ES-I3 (cell line): ENCODE results near the gene SALL3.

Experiments used
- H3K36me3 ChIP-seq: 2 replicates; pipeline ENCODE4 v1.6.1; 2013; ENCODE audit warnings: mild to moderate bottlenecking, low read length, control low read depth, moderate library complexity; ENCODE audit not compliant: insufficient read depth
- H3K4me1 ChIP-seq: 2 replicates; pipeline ENCODE4 v1.6.1; 2013; ENCODE audit warnings: mild to moderate bottlenecking, control low read depth, low read length; ENCODE audit not compliant: insufficient read depth
- H3K9ac ChIP-seq: 2 replicates; pipeline ENCODE4 v1.6.1; 2013; ENCODE audit warnings: low read depth, mild to moderate bottlenecking, low read length, moderate library complexity
- H3K9me3 ChIP-seq: 2 replicates; pipeline ENCODE4 v1.6.1; 2013; ENCODE audit warnings: mild to moderate bottlenecking, low read length, moderate library complexity; ENCODE audit not compliant: control insufficient read depth, insufficient read depth

SALL3 gene

DNA sequence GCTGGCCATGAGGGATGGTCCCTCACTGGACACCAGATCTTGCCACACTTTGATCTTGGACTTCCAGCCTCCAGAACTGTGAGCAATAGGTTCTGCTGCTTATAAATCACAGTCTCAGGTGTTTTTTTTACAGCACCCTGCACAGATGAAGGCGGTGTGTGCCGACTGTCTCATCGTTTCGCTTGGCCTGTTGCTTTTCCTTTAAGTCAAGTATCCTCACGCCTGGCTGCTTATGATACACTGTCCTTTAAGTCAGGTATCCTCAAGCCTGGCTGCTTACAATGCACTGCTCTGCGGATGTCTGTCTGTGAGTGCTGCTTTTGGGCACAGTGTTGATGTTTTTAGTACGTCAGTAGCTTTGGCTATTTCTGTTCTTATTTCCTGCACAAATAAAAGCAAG, 40.3 kb downstream of the SALL3 start:
- H3K9ac ChIP-seq: no peak overlapping the region
- no peaks in the 10 kb centered on the region for H3K36me3 ChIP-seq
- H3K4me1 ChIP-seq: no peaks in the 10 kb centered on the region
- peaks cover 7% of the 10 kb centered on the region; the same call in 1 of the 2 replicates for H3K9me3 ChIP-seq

DNA sequence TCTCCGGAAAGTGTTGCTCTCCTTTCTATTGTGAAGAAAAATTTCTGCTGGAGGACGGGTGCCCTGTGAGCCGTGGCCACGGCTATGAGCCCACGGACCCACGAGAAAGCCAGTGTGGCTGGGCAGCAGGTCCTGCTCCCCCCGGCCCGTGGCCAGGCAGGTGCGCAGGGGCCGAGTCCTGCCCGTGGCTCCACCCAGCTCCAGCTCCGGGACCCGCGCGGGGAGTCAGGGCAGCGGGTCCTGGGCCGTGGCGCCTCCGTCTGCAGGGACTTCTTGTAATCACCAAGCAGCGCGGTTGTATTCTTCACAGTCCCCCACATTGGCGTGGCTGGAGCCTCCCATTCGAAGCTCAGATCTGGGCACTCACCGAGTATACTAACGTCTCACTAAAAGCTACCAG, 43.0 kb downstream of the SALL3 start:
- Histone ChIP-seq H3K9me3 (peaks cover 7% of the 10 kb centered on the region; the same call in 1 of the 2 replicates), H3K9ac (no peak overlapping the region), H3K4me1 (no peaks in the 10 kb centered on the region), H3K36me3 (no peaks in the 10 kb centered on the region)

DNA sequence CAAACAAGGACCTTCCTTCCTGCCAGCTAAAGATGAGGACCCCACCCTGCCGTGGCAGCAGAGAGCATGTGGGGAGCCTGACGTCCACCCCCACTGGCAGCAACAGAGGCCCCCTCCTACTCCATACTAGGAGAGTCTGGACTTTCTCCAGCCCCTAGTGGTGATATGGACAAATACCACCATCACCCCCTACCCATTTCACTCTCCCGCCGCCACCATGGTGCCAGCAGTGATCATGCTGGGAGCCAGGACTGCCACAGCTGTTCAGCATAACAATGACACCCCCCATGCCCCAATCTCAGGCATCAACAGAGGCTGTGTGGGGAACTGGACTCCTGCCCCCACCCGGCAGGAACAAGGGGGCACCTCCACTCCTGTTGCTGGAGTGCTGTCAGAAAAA, 46.9 kb downstream of the SALL3 start:
- peaks cover 7% of the 10 kb centered on the region; the same call in 1 of the 2 replicates for H3K9me3 ChIP-seq
- no peaks in the 10 kb centered on the region for H3K36me3 ChIP-seq
- no peak overlapping the region for H3K9ac ChIP-seq
- H3K4me1 ChIP-seq: no peaks in the 10 kb centered on the region

DNA sequence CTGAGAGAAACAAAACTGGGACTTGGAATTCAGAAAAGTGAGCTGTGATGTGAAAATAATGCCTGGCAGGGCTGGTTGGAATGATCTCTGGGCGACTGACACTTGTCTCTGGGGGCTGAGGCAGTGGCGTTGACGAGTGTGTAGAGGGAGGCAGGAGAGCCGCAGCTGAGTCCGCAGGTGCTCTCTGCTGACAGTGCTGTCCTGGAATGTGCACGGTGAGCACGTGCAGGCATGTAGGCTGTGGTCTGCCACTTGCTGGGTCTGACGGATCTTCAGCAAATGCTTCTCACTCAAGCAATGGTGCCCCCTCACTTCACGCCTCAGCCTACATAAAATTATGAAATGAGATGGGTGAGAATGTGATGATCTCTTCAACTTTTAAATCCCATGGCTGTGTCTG, 51.1 kb downstream of the SALL3 start:
- no peak overlapping the region for H3K9ac ChIP-seq
- no peaks in the 10 kb centered on the region for H3K4me1 ChIP-seq
- H3K36me3 ChIP-seq: no peaks in the 10 kb centered on the region
- H3K9me3 ChIP-seq: no peaks in the 10 kb centered on the region

DNA sequence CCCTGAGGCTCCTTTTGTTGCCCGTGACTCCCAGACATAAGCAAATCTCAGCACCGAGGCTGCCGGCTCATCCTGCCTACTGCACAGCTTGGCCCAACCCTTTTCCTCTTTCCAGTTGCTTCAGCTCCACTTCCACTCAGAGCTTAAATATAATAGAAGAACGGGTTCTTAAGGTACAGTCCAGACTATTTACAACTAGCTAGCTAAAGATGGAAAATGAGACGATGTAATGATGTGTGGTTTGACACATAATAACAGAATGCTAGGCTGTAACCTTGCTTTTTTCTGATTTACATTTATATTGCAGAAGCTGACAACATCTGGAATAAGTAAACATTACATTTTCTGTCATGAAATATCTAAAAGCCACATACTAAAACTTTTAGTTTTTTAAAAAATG, 62.7 kb downstream of the SALL3 start:
- H3K9ac ChIP-seq: no peak overlapping the region
- no peaks in the 10 kb centered on the region for H3K9me3 ChIP-seq
- no peaks in the 10 kb centered on the region for H3K36me3 ChIP-seq
- no peaks in the 10 kb centered on the region for H3K4me1 ChIP-seq

DNA sequence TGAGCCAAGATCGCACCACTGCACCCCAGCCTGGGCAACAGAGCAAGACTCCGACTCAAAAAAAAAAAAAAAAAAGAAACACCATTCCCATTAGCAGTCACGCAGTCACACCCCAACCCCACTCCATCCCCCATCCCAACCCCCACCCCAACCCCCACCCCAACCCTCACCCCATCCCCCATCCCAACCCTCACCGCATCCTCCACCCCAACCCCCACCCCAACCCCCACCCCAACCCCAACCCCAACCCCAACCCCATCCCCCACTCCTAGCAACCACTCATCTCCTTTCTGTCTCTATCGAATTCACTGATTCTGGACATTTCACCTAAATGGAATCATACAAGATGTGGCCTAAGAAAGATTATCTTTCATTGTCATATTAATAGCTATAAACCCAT, 63.7 kb downstream of the SALL3 start:
- Histone ChIP-seq H3K36me3 (no peaks in the 10 kb centered on the region), H3K4me1 (no peaks in the 10 kb centered on the region), H3K9ac (no peak overlapping the region), H3K9me3 (no peaks in the 10 kb centered on the region)

DNA sequence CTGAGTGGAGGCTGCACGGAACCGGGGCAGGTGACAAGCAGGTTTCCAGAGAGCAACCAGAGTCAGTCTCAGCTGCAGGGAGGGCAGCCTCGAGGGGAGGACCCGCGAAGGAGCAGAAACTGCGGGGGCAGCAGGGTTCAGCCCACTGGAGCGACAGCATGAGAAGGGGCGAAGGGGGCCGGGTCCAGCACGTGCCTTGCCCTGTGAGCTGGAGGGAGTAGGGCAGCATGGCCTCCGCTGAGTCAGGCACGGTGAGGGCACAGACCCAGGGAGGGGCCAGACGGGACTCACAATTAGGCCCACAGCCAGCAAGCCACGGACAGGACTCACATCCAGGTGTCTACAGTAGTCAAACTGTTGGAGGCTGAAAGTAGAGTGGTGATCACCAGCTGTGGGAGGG, 66.9 kb downstream of the SALL3 start:
- Histone ChIP-seq H3K4me1 (no peaks in the 10 kb centered on the region), H3K9ac (no peak overlapping the region), H3K36me3 (no peaks in the 10 kb centered on the region), H3K9me3 (no peaks in the 10 kb centered on the region)

DNA sequence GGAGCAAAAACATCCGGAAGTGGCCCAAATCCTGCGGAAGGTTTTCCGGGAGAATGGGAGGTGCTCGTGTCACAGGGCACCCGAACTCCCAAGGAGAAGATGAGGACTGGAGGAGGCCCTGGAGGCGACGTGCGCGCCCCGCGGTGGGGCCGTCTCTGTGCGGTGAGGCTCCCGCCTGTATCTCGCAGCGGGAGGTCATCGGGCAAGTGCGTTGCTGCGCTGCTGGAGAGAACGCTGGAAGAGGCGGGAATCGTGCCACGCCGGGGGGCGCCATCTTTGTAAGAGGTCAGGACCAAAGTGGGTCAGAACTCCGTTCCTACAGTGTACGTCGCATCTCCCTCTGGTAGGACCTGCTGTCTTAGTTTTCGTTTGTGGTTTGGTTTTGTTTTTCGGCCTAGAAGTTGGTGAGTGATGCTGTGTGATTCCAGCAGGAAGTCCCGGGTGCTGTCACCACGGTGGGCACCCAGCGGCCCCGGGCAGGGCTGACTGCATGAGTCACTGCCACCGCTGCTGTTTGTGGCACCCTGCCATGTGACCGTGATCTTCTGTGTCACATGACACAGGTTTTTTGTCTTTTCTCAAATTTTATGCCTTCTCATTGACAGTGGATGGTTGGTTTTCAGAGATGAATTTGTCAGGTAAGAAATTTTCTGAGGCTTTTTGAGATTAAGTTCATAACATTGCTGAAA, 68.1 kb downstream of the SALL3 start:
- Histone ChIP-seq H3K4me1 (no peaks in the 10 kb centered on the region), H3K36me3 (no peaks in the 10 kb centered on the region), H3K9ac (no peak overlapping the region), H3K9me3 (no peaks in the 10 kb centered on the region)

DNA sequence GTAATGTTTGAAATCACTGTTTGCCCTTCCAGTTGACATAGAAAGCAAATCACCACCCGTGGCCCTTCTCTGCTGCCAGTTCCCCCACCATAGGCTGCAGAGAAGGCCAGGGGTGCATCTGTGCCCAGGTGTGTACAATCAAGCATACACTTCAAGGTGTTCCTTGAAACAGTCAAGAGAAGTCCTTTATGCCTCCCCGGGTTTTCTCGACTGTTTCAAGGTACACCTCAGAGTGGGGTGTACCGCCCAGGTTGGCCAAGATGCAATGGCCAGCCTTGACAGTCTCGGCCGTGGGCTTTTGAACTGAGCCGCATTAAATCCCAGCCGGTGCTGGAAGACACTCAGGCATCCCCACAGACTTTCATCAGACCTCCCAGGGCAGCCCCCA, 68.6 kb downstream of the SALL3 start:
- Histone ChIP-seq H3K9me3 (no peaks in the 10 kb centered on the region), H3K4me1 (no peaks in the 10 kb centered on the region), H3K36me3 (no peaks in the 10 kb centered on the region), H3K9ac (no peak overlapping the region)

DNA sequence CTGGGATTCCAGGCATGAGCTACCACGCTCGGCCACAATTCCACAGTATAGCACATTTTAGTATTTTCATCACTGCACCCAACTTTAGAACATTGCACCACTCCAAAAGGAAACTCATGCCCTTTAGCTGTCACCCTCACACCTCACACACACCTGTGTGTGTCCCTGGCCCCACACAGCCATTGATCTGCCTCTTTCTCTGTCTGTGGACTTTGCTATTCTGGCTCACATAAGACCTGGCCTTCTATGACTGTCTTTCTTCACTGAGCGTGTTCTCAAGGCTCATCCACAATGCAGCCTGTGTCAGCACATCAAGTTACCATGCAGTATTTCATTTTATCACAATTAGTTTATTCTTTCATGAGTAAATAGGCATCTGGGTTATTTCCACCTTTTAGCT, 69.9 kb downstream of the SALL3 start:
- no peaks in the 10 kb centered on the region for H3K9me3 ChIP-seq
- no peaks in the 10 kb centered on the region for H3K4me1 ChIP-seq
- H3K9ac ChIP-seq: no peak overlapping the region
- H3K36me3 ChIP-seq: no peaks in the 10 kb centered on the region
